Activated B cell treated with CpG ODN at 0.5 μM for 24 hours (primary cell): Measurements from ENCODE around the gene ZBTB17. TPM values are rescaled to one million over a fixed set of nuclear protein-coding genes. Genes with fewer than 3 reads are reported as not detected.

ENCODE experiments used
- ATAC-seq: fragments of 200-7000 bp; cut with Tn5 transposase; one replicate; pipeline ENCODE4 v1.10.0; 2021; ENCODE audit warnings: low read depth, mild to moderate bottlenecking, moderate library complexity
- CTCF ChIA-PET: fragments of 350-600 bp; sonication (Branson Sonifier 250); formaldehyde crosslinking; loops from one replicate; lab custom pipeline; 2021; ENCODE audit warnings: antibody characterized with exemption; lab: Charles Lee
- POLR2A ChIA-PET: fragments of 350-600 bp; sonication (Branson Sonifier 250); formaldehyde crosslinking; loops from one replicate; lab custom pipeline; 2021; ENCODE audit warnings: antibody characterized with exemption; lab: Charles Lee
- DNase-seq: peaks from one replicate; pipeline ENCODE4 v3.0.0; 2022
- H3K27ac Mint-ChIP-seq: one replicate; pipeline ENCODE4 v1.8.0; 2020; ENCODE audit warnings: mixed read lengths
- H3K27me3 Mint-ChIP-seq: one replicate; pipeline ENCODE4 v1.8.0; 2021; ENCODE audit warnings: mixed read lengths
- H3K36me3 Mint-ChIP-seq: one replicate; pipeline ENCODE4 v1.8.0; 2021; ENCODE audit warnings: low read depth, mixed read lengths
- H3K4me1 Mint-ChIP-seq: one replicate; pipeline ENCODE4 v1.8.0; 2021; ENCODE audit warnings: mixed read lengths
- H3K4me3 Mint-ChIP-seq: one replicate; pipeline ENCODE4 v1.8.0; 2020; ENCODE audit warnings: mild to moderate bottlenecking, mixed read lengths
- H3K9me3 Mint-ChIP-seq: one replicate; pipeline ENCODE4 v1.8.0; 2020; ENCODE audit warnings: mixed read lengths
- CTCF ChIP-seq: fragments of 200-600 bp; IDR thresholded peaks from one replicate; pipeline ENCODE4 v1.8.0; 2022; ENCODE audit warnings: antibody characterized with exemption, mild to moderate bottlenecking
- intact Hi-C: fragments of 100-400 bp; cut with micrococcal nuclease; formaldehyde crosslinking; loops from one replicate; pipeline ENCODE4 v1.15.1; 2024
- total RNA-seq: library from RNA; stranded (reverse); gene quantifications from 2 replicates; pipeline ENCODE4 v1.2.3, GENCODE V29; 2022

ZBTB17 gene
- total RNA-seq, 1 donor from 2014 or later = 121 TPM

- Mint-ChIP-seq H3K4me3 (peak overlapping the region; percentile 80), H3K9me3 (no peaks in the 10 kb centered on the region), H3K27me3 (no peaks in the 10 kb centered on the region), H3K27ac (peak overlapping the region; percentile 88), H3K4me1 (peaks cover 85% of the 10 kb centered on the region), H3K36me3 (peaks cover 31% of the 10 kb centered on the region)
- POLR2A ChIA-PET = interaction anchor here (0.9 to 10.7 kb wide), 19 partner anchors 9 to 283 kb away, joined by 3 to 282 read pairs (median 8); partner anchors contain the start of genes SPEN and ZBTB17
- peak; percentile 5 for ATAC-seq
- no peak for DNase-seq
- intact Hi-C loops = loop anchor here (1.0 to 10.0 kb wide), 5 partner anchors 42 to 440 kb away; partner anchors contain the start of genes CASP9, DNAJC16 and PLEKHM2
- CTCF ChIA-PET = interaction anchor here (3.8 kb wide), 1 partner anchor 10 kb away, joined by 17 read pairs; the partner anchor contains the start of gene ZBTB17
- TF ChIP-seq CTCF = no peak
Measured at GRCh38 chr1:15965228-15965767, 10.6 kb downstream of the ZBTB17 start.

GRCh38 chr1:15963968-15964648, 11.8 kb downstream of the ZBTB17 start:
- Mint-ChIP-seq H3K36me3 (peaks cover 25% of the 10 kb centered on the region), H3K4me3 (peak overlapping the region; percentile 80), H3K9me3 (no peaks in the 10 kb centered on the region), H3K27me3 (no peaks in the 10 kb centered on the region), H3K27ac (peak overlapping the region; percentile 88), H3K4me1 (peaks cover 91% of the 10 kb centered on the region)
- CTCF ChIA-PET = interaction anchor here (0.9 to 3.8 kb wide), 4 partner anchors 11 to 149 kb away, joined by 3 to 17 read pairs (median 4); partner anchors contain the start of gene ZBTB17
- POLR2A ChIA-PET = interaction anchor here (0.6 to 10.7 kb wide), 17 partner anchors 11 to 346 kb away, joined by 3 to 282 read pairs (median 5); partner anchors contain the start of genes FAM131C, SPEN and ZBTB17
- TF ChIP-seq CTCF = no peak
- DNase-seq (no peak), ATAC-seq (peak; percentile 4)
- intact Hi-C loops = loop anchor here (2.0 to 10.0 kb wide), 4 partner anchors 13 to 439 kb away; partner anchors contain the start of genes CASP9, DNAJC16, PLEKHM2 and ZBTB17

- intact Hi-C loops = loop anchor here (2.0 to 10.0 kb wide), 3 partner anchors 13 to 439 kb away; partner anchors contain the start of genes CASP9, DNAJC16, PLEKHM2 and ZBTB17
- ChIA-PET CTCF (interaction anchor here (1.3 to 3.8 kb wide), 3 partner anchors 12 to 148 kb away, joined by 4 to 17 read pairs (median 7); partner anchors contain the start of gene ZBTB17), POLR2A (interaction anchor here (0.6 to 10.7 kb wide), 13 partner anchors 11 to 346 kb away, joined by 3 to 282 read pairs (median 5); partner anchors contain the start of genes SPEN and ZBTB17)
- TF ChIP-seq CTCF = no peak
- Mint-ChIP-seq H3K27me3 (no peaks in the 10 kb centered on the region), H3K4me3 (peak overlapping the region; percentile 80), H3K36me3 (peaks cover 25% of the 10 kb centered on the region), H3K27ac (peak overlapping the region; percentile 88), H3K9me3 (no peaks in the 10 kb centered on the region), H3K4me1 (peaks cover 95% of the 10 kb centered on the region)
- no peak for DNase-seq
- ATAC-seq = no peak
Measured at GRCh38 chr1:15963363-15963967, 12.4 kb downstream of the ZBTB17 start.

DNA sequence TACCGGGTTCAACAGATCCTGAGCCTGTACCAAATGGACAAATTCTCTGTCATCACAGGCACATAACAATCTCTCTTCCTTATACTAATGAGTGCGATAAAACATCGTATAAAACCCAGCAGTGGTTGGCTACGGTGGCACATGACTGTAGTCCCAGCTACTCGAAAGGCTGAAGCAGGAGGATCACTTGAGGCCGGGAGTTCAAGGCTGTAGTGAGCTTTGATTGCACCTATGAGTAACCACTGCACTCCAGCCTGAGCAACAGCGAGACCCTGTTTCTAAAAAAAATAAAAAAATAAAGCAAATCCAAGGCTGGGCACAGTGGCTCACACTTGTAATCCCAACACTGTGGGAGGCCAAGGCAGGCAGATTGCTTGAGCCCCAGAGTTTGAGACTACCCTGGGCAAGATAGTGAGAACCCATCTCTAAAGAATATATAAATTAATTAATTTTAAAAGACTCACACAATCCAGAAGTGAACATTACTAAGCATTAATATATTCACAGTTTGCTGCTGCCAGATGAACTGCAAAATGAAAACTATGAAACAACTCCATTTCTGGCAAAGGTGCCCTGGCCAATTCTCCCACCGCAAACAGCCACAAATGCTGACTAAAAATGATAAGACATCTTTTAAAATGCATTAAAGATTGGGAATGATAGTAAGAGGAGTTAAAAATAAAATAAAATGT, 13.1 kb downstream of the ZBTB17 start:
- intact Hi-C loops = loop anchor here (2.0 to 10.0 kb wide), 3 partner anchors 14 to 438 kb away; partner anchors contain the start of genes CASP9, DNAJC16, PLEKHM2 and ZBTB17
- ATAC-seq (no peak), DNase-seq (no peak)
- peaks cover 95% of the 10 kb centered on the region for H3K4me1 Mint-ChIP-seq
- CTCF ChIA-PET = interaction anchor here (1.2 to 3.8 kb wide), 4 partner anchors 12 to 159 kb away, joined by 3 to 17 read pairs (median 8); partner anchors contain the start of gene ZBTB17
- H3K27me3 Mint-ChIP-seq = no peaks in the 10 kb centered on the region
- peak overlapping the region; percentile 88 for H3K27ac Mint-ChIP-seq
- no peak for TF ChIP-seq CTCF
- no peaks in the 10 kb centered on the region for H3K9me3 Mint-ChIP-seq
- POLR2A ChIA-PET = interaction anchor here (0.7 to 10.7 kb wide), 9 partner anchors 11 to 159 kb away, joined by 3 to 282 read pairs (median 5); partner anchors contain the start of genes SPEN and ZBTB17
- H3K36me3 Mint-ChIP-seq = peaks cover 21% of the 10 kb centered on the region
- H3K4me3 Mint-ChIP-seq = peak overlapping the region; percentile 80
